SK-N-SH (cell line): ENCODE measurements around the gene ADRA2B.
"Not testable (repeated sequence)": the region's sequence is repeated elsewhere in the genome, so short reads cannot be mapped to it uniquely, and the experiment has no call there.

Experiments used
- POLR2AphosphoS5 ChIP-seq: IDR thresholded peaks from 2 replicates; pipeline ENCODE4 v1.6.1; 2012; ENCODE audit warnings: low read depth, low read length
- RFX5 ChIP-seq: IDR thresholded peaks from 2 replicates; pipeline ENCODE4 v1.6.1; 2012; ENCODE audit warnings: mild to moderate bottlenecking, improper control_type of control experiment, low read length
- TAF1 ChIP-seq: IDR thresholded peaks from 2 replicates; pipeline ENCODE4 v1.6.1; 2012; ENCODE audit warnings: low read depth, mild to moderate bottlenecking, low read length, moderate library complexity, borderline replicate concordance
- TF ChIP-seq, protein P1 (sequence below): IDR thresholded peaks from 2 replicates; pipeline ENCODE4 v1.4.0; 2012; ENCODE audit warnings: low read depth, borderline replicate concordance

DNA sequence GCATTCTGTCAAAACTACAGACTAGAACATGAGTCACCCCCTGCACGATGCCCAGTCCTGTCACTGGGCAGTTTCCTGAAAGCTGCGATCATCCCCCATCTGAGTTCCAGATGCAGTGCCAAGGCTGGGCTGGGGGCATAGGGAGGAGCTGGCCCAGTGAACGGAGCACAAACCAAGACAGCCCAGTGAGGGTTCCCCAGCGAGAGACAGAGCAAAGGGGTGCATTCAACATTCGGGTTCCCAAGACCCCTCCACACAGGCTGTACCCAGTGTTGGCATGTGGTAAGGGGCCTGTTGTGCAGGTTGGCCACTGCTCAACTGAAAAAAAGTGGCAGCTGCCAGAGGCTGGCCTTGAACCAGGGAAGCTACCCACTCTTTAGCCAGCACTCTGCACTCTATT, 46.0 kb downstream of the ADRA2B start:
- not testable (repeated sequence) for TF ChIP-seq POLR2AphosphoS5, TAF1, RFX5
- TF ChIP-seq, protein P1, sequence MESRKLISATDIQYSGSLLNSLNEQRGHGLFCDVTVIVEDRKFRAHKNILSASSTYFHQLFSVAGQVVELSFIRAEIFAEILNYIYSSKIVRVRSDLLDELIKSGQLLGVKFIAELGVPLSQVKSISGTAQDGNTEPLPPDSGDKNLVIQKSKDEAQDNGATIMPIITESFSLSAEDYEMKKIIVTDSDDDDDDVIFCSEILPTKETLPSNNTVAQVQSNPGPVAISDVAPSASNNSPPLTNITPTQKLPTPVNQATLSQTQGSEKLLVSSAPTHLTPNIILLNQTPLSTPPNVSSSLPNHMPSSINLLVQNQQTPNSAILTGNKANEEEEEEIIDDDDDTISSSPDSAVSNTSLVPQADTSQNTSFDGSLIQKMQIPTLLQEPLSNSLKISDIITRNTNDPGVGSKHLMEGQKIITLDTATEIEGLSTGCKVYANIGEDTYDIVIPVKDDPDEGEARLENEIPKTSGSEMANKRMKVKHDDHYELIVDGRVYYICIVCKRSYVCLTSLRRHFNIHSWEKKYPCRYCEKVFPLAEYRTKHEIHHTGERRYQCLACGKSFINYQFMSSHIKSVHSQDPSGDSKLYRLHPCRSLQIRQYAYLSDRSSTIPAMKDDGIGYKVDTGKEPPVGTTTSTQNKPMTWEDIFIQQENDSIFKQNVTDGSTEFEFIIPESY = not testable (repeated sequence)
